Keratinocyte (primary cell): ENCODE measurements around the gene GJA5. TPM values are rescaled to one million over a fixed set of nuclear protein-coding genes. Genes with fewer than 3 reads are reported as not detected.

Experiments
- DNase-seq: peaks from one replicate; pipeline ENCODE4 v3.0.0-alpha.2; 2011; ENCODE audit warnings: low read depth, missing footprints, low spot score
- FAIRE-seq: peaks from 2 replicates; lab custom pipeline; 2011; peaks lifted over from hg19 to GRCh38; lab: Jason Lieb, UNC
- H2AFZ ChIP-seq: 2 replicates; pipeline ENCODE4 v1.6.0; 2012; ENCODE audit warnings: low read length, control low read depth, inconsistent platforms; ENCODE audit not compliant: control insufficient read depth
- H3K27ac ChIP-seq: 2 replicates; pipeline ENCODE4 v1.5.1; 2011; ENCODE audit warnings: low read length; ENCODE audit not compliant: control insufficient read depth, insufficient read depth
- H3K27me3 ChIP-seq: 3 replicates; pipeline ENCODE4 v1.6.0; 2011; ENCODE audit warnings: low read length; ENCODE audit not compliant: control insufficient read depth, insufficient read depth; ENCODE audit errors: extremely low read depth
- H3K36me3 ChIP-seq, 2 experiments: 2 replicates in 1 of 2; 3 replicates in 1 of 2; pipeline ENCODE4 v1.5.1; 2011; ENCODE audit warnings: low read length in 2 of 2, mild to moderate bottlenecking in 1 of 2; ENCODE audit not compliant: control insufficient read depth in 2 of 2, insufficient read depth in 2 of 2; ENCODE audit errors: extremely low read depth in 1 of 2
- H3K4me1 ChIP-seq: 3 replicates; pipeline ENCODE4 v1.5.1; 2011; ENCODE audit warnings: low read length; ENCODE audit not compliant: control insufficient read depth, insufficient read depth; ENCODE audit errors: extremely low read depth
- H3K4me2 ChIP-seq: 3 replicates; pipeline ENCODE4 v1.6.0; 2011; ENCODE audit warnings: low read depth, low read length; ENCODE audit not compliant: control insufficient read depth, insufficient read depth; ENCODE audit errors: extremely low read depth
- H3K4me3 ChIP-seq, 3 experiments: fragments of 200-600 bp in 1 of 3; sonication (generic) in 1 of 3; 2 replicates in 2 of 3; 3 replicates in 1 of 3; pipeline ENCODE4 v1.5.1; 2011 to 2016; ENCODE audit warnings: low read length in 3 of 3, mild to moderate bottlenecking in 3 of 3, control low read depth in 2 of 3, inconsistent platforms in 1 of 3, low read depth in 1 of 3, mixed read lengths in 1 of 3, mixed run types in 1 of 3, moderate library complexity in 1 of 3; ENCODE audit not compliant: control insufficient read depth in 2 of 3, insufficient read depth in 2 of 3; ENCODE audit errors: extremely low read depth in 1 of 3
- H3K79me2 ChIP-seq: 2 replicates; pipeline ENCODE4 v1.6.0; 2012; ENCODE audit warnings: low read length; ENCODE audit not compliant: control insufficient read depth, insufficient read depth
- H3K9ac ChIP-seq: 3 replicates; pipeline ENCODE4 v1.6.0; 2011; ENCODE audit warnings: low read length; ENCODE audit not compliant: control insufficient read depth, insufficient read depth; ENCODE audit errors: extremely low read depth
- H3K9me1 ChIP-seq: 3 replicates; pipeline ENCODE4 v1.6.0; 2011; ENCODE audit warnings: low read length; ENCODE audit not compliant: control insufficient read depth, insufficient read depth; ENCODE audit errors: extremely low read depth
- H3K9me3 ChIP-seq: 2 replicates; pipeline ENCODE4 v1.5.1; 2012; ENCODE audit warnings: low read depth, low read length; ENCODE audit not compliant: control insufficient read depth
- H4K20me1 ChIP-seq: 3 replicates; pipeline ENCODE4 v1.6.0; 2011; ENCODE audit warnings: low read length; ENCODE audit not compliant: control insufficient read depth, insufficient read depth; ENCODE audit errors: extremely low read depth
- CTCF ChIP-seq, 3 experiments: IDR thresholded peaks in 1 of 3; conservative IDR thresholded peaks in 1 of 3; optimal IDR thresholded peaks in 1 of 3; 2 replicates in 2 of 3; 3 replicates in 1 of 3; pipeline versions ENCODE3 to v1.5.1; 2011; ENCODE audit warnings: low read length in 3 of 3, mild to moderate bottlenecking in 3 of 3, moderate library complexity in 2 of 3, control low read depth in 1 of 3, inconsistent platforms in 1 of 3; ENCODE audit not compliant: insufficient read depth in 2 of 3; ENCODE audit errors: extremely low read depth in 1 of 3
- EZH2 ChIP-seq: IDR thresholded peaks from one replicate; pipeline ENCODE4 v1.6.1; 2012; ENCODE audit warnings: inconsistent platforms, mild to moderate bottlenecking, low read length, moderate library complexity
- dilution Hi-C: fragments of 300-500 bp; cut with MboI; formaldehyde crosslinking; loops from one replicate; pipeline ENCODE4 v1.7.0; 2020; ENCODE audit warnings: low sequenced_read_pairs; ENCODE audit not compliant: extremely low pct_ligation_motif_present
- polyA plus RNA-seq, 5 experiments: library from polyadenylated mRNA; depleted of rRNA in 3 of 5; stranded (reverse) in 3 of 5; stranded (forward) in 1 of 5; unstranded in 1 of 5; fragments of >200 nt; gene quantifications; 1 replicate in 1 of 5; 2 replicates in 3 of 5; 3 replicates in 1 of 5; pipeline versions ENCODE4 v1.2.1 to v1.2.3, GENCODE V29; 2011 to 2012; ENCODE audit warnings: missing spikeins in 2 of 5, low read depth in 1 of 5, low replicate concordance in 1 of 5

Gene GJA5
- polyA plus RNA-seq, 1 donor (not counting 4 experiments of a cell fraction or from before 2014, with no cell fraction given) = 44.0 TPM

- dilution Hi-C loops = no loop called here
Measured at GRCh38 chr1:147768101-147768500, 7.7 kb upstream of the GJA5 start.

DNA sequence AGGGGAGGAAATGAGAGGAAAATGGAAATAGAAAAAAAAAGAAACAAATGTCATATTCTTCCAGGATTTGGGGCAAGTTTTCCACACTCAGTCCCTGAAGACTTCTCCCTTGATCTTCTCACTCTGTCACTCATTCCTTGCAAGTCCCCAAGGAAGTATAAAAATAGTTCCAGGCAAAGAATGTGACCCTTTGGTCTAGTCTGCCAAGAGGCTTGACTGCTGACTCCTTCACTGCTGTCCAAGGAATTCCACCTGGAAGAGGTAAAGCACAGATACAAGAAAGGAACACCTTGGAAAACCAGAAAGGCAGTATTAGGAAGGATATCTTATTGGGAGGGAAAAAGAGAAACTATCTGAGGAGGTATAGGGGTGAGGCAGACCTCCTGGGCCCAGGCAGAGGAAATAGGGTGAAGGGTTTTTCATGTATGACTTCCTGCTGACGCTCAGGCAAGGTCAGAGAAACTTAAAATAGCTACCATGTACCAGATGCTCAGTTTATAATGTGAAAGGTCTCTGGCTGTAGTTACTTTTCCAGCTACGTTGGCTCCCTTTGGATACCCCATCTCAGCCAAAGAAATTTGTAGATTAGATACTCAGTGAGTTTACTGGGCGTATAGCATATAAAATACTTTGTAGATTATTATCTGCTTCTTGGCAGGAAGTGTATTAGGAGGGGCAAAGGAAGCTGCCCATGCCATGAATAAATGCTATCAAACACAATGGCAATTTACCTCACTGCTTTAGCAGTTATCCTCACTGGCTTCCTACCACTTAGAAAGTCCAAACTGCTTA lies 2.0 kb upstream of the GJA5 start:
- H3K4me2 ChIP-seq = peak overlapping the region; percentile 13
- DNase-seq (no peak), FAIRE-seq (peak; percentile 73)
- peak overlapping the region; percentile 10 for H2AFZ ChIP-seq
- peaks cover 38% of the 10 kb centered on the region for H3K4me1 ChIP-seq
- H3K27me3 ChIP-seq = no peaks in the 10 kb centered on the region
- H4K20me1 ChIP-seq = no peaks in the 10 kb centered on the region
- no peaks in the 10 kb centered on the region for H3K9me3 ChIP-seq
- peaks cover 6% of the 10 kb centered on the region for H3K79me2 ChIP-seq
- dilution Hi-C loops = no loop called here
- no peak overlapping the region for H3K4me3 ChIP-seq
- no peak overlapping the region for H3K9ac ChIP-seq
- no peak overlapping the region for H3K27ac ChIP-seq
- peaks cover 0 to 2% of the 10 kb centered on the region in 2 experiments for H3K36me3 ChIP-seq
- TF ChIP-seq EZH2 = no peak
- no peak for TF ChIP-seq CTCF (optimal IDR thresholded peaks at IDR 0.05 in 1 of 3, IDR thresholded peaks at IDR 0.05 in 1 of 3, conservative IDR thresholded peaks at IDR 0.05 in 1 of 3; ENCODE audit: extremely low read depth in 1 of 3, insufficient read depth in 2 of 3, low read length in 3 of 3)
- no peaks in the 10 kb centered on the region for H3K9me1 ChIP-seq

More at GRCh38 chr1:147768101-147768500, 7.7 kb upstream of the GJA5 start:
- no peaks in the 10 kb centered on the region for H3K79me2 ChIP-seq
- H2AFZ ChIP-seq = no peak overlapping the region
- H3K9me3 ChIP-seq = no peaks in the 10 kb centered on the region
- H3K4me2 ChIP-seq = no peak overlapping the region
- H3K4me3 ChIP-seq = no peak overlapping the region
- H3K4me1 ChIP-seq = no peaks in the 10 kb centered on the region
- no peak overlapping the region for H3K27ac ChIP-seq
- H4K20me1 ChIP-seq = no peaks in the 10 kb centered on the region
- DNase-seq = no peak
- H3K27me3 ChIP-seq = peaks cover 4% of the 10 kb centered on the region
- FAIRE-seq = no peak
- no peak overlapping the region for H3K9ac ChIP-seq
- TF ChIP-seq EZH2 (no peak), CTCF (optimal IDR thresholded peaks at IDR 0.05 in 1 of 3, IDR thresholded peaks at IDR 0.05 in 1 of 3, conservative IDR thresholded peaks at IDR 0.05 in 1 of 3; ENCODE audit: extremely low read depth in 1 of 3, insufficient read depth in 2 of 3, low read length in 3 of 3) (no peak)
- no peaks in the 10 kb centered on the region for H3K9me1 ChIP-seq
- H3K36me3 ChIP-seq = no peaks in the 10 kb centered on the region
